ENCODE measurements around the gene VPS52.
"Not testable (repeated sequence)": the region's sequence is repeated elsewhere in the genome, so short reads cannot be mapped to it uniquely, and the experiment has no call there.

Gene VPS52

GRCh38 chr6:33279971-33280511 is 8.4 kb upstream of the VPS52 start:
- DNase-seq, result peak; percentile 74 to 75

- no peak for DNase-seq
Observed at GRCh38 chr6:33279257-33279695, 7.6 kb upstream of the VPS52 start.

- DNase-seq, result no peak
Observed at GRCh38 chr6:33278810-33279209, 7.1 kb upstream of the VPS52 start.

DNA sequence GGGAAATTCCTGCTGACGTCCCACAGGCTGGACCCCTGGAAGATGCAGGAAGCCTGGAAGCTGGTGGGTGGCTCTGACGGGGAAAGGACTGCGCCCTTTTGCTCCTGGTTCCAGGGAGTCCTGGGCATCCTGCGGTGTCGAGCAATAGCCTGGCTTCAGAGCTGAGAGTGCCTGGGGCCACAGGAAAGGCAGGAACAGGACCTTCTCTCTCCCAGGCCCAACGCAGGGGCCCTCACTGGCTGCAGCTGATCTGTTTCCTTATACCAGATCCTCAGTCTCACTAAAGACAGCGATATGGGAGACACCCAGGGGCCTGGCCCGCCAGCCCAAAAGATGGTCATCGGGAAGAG is 6.7 kb upstream of the VPS52 start:
- no peak for DNase-seq

DNA sequence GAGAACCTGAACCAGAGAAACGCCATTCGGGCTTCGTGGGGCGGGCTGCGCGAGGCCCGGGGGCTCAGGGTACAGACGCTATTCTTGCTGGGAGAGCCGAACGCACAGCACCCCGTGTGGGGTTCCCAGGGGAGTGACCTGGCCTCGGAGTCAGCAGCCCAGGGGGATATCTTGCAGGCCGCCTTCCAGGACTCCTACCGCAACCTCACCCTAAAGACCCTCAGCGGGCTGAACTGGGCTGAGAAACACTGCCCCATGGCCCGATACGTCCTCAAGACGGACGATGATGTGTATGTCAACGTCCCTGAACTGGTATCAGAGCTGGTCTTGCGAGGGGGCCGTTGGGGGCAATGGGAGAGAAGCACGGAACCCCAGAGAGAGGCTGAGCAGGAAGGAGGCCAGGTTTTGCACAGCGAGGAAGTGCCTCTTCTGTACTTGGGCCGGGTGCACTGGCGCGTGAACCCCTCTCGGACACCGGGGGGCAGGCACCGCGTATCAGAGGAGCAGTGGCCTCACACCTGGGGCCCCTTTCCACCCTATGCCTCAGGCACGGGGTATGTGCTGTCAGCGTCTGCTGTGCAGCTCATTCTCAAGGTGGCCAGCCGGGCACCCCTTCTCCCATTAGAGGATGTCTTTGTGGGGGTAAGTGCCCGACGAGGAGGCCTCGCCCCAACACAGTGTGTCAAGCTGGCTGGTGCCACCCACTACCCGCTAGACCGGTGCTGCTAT is 6.2 kb upstream of the VPS52 start:
- DNase-seq, result no peak

DNA sequence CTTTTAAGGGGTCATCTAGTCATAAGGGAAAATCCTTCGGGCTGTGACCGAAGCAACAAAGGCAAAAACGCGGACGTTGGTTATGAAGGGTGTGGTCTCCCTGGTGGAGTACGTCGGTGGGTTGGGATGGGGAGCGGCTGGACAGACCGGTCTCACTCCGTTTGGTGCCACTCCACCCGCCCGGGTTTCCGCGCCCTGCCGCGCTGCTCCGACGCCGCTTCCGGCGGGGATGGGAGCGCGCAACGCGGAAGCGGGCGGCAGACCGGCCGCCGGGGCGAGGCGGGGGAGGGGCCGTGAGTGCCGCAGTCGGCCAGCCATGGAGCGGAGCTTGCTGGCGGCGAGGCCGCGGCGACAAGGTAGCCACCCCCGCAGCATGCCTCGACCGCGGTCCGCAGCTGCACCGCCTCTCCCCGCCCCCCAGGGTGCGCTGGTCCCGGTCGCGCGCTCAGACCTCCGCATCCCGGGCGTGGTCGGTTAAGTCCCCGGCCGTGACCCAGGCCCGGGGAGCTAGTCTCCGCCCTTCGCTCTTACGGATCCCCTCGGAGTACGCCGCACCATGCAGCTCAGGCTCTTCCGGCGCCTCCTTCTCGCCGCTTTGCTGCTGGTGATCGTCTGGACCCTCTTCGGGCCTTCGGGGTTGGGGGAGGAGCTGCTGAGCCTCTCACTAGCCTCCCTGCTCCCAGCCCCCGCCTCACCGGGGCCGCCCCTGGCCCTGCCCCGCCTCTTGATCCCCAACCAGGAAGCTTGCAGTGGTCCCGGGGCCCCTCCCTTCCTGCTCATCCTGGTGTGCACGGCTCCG is 5.4 kb upstream of the VPS52 start, which contains the start of gene B3GALT4:
B3GALT4 (plus strand) TSS at position 260 of the 799 bp plus-strand sequence; CDS start at position 557, 297 bp downstream.
- DNase-seq, result peak; percentile 69 to 78

GRCh38 chr6:33276581-33276863 is 4.8 kb upstream of the VPS52 start:
- peak in 1 of 2 experiments; percentile 46 for DNase-seq

- DNase-seq, result not testable (repeated sequence)
Observed at GRCh38 chr6:33275795-33276580, 4.3 kb upstream of the VPS52 start.

DNA sequence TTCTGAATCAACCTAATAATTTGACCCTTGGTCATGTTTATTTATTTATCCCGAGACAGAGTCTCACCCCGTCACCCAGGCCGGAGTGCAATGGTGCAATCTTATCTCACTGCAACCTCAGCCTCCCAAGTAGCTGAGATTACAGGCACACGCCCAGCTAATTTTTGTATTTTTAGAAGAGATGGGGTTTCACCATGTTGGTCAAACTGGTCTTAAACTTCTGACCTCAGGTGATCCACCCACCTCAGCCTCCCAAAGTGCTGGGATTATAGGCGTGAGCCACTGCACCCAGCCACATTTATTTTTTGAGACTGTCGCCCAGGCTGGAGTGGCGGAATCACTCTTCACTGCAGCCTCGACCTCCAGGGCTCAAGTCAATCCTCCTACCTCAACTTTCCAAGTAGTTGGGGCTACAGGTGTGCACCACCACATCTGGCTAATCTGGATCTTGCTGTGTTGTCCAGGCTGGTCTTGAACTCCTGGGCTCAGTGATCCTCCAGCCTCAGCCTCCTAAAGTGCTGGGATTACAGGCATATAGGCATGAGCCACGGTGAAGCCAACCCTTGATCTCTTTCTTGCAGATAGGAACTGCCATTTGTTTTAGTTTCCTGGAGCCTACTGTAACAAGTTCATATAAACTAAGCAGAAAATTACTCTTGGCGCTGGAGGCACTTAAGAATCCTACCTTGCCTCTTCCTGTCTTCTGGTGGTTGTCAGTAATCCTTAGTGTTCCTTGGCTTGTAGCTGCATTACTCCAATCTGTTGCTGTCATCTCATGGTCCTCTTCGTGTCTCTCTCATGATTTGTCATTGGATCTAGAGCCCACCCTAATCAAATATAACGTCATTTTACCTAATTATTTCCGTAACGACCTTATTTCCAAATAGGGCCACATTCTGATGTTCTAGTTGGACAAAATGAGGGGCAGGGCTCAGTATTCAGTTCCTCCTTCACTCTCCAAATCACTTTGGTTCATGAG is 2.5 kb upstream of the VPS52 start:
- no peak for DNase-seq

GRCh38 chr6:33273129-33273923 is 1.6 kb upstream of the VPS52 start:
- DNase-seq, result no peak

DNA sequence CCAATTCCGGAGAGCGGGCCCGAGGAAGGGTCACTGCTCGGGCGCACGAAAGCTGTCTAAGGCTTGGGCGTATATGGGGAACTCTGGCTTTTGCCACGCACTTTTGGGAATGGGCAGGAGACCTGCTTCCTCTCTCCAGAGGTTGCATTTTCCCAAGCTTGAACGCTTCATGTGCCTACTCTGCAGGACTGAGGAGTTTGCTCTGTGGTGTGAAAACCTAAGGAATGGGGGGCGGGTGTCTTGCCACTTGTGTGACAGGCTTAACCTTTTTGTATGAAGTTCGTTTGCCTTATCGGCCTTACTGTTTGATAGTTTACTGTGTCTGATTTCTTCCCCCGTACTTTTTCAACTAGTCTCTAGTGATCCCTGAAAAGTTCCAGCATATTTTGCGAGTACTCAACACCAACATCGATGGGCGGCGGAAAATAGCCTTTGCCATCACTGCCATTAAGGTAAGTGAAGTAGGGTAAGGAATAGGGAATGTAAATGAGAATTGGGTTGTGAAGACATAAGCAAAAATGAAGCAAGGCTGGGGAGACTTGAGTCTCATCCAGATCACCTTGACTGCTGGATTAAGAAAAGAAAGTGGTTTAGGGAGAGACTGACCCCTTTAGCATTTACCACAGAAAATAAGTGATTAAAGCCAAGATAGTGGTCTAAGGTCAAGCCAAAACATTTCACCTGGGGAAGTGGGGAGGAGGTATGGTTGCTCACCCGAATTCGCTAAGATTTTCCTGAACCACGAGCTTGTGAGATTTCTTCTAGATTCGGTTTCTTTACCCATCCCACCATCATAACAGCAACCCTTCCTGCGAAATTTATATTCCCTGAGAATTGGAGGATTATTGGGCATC is 826 bp upstream of the VPS52 start:
- no peak for DNase-seq

DNA sequence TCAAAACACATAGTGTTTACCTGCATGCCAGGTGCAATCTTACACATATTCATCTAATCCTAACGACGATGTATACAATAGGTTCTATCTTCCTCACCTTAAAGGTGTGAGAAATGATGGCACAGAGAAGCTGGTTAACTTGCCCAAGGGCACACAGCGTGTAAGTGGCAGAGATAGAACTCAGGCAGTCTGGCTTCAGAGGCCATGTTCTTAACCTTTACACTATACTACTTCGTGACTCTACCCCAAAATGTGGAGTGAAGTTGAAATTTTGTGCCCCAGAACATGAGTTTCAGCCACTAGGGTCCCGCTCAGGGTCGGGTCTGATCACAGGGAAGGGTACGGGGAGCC is 584 bp downstream of the VPS52 start:
- peak; percentile 25 to 55 for DNase-seq

DNA sequence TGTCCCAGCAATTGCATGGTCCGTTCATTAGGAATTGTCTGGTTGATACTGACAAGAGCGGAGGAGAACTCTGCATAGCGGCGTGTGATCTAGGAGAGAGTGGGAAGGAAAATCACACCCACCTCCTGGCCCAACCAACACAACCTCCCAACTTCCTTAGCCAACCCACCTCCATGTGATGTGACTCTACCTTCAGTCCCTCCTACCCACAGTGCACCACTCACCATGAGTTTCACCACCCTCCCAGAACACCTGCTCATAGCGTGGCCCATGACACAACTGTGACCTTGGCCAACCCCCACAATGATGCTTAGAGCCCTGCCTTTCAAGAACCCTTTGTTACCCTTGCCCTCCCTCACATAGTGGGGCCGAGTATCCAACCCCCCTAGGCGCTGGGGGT is 7.7 kb downstream of the VPS52 start:
- DNase-seq, result no peak

DNA sequence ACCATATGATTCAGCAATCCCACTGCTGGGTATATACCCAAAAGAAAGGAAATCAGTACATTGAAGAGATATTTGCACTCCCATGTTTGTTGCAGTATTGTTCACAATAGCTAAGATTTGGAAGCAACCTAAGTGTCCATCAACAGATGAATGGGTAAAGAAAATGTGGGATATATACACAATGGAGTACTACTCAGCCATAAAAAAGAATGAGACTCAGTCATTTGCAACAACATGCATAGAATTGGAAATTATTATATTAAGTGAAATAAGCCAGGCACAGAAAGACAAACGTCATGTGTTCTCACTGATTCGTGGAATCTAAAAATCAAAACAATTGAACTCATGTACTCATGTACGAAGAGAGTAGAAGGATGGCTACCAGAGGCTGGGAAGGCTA is 9.2 kb downstream of the VPS52 start:
- not testable (repeated sequence) for DNase-seq

DNA sequence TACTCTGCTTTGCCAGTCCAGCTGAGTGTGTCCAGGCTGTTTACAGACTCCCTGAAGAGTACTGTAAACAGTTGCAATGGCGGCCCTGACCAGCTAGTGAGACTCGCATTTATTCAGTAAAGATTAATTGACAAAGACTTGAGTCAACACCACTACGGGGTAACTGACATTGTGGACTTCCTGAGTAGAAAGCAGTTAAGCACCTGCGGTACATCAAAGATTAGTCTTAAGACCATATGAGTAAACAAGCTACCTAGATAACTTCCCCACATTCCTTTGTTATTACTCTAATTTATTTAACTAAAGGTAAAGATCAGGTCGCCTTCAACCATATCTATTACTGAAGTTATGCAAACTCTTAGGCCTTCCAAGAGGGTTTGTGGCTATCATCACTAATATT is 12.6 kb downstream of the VPS52 start:
- DNase-seq, result no peak

DNA sequence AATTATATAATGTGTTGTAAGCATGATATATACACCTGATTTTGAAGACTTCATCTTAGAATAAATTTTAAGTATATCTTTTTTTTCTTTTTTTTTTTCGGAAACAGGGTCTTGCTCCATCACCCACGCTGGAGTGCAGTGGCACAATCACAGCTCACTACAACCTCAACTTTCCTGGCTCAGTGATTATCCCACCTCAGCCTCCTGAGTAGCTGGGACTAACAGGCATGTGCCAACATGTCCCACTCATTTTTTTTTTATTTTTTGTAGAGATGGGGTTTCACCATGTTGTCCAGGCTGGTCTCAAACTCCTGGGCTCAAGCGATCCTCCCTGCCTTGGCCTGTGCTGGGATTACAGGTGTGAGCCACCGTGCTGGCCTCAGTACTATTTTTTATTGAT is 17.1 kb downstream of the VPS52 start:
- no peak for DNase-seq

GRCh38 chr6:33252759-33253158 is 18.9 kb downstream of the VPS52 start:
- DNase-seq, result no peak

GRCh38 chr6:33251395-33252012 is 20.2 kb downstream of the VPS52 start:
- DNase-seq, result no peak

- no peak for DNase-seq
Observed at GRCh38 chr6:33250731-33251130, 20.9 kb downstream of the VPS52 start.
